Testis (tissue), 3 donors: Measurements from ENCODE around the gene NDUFA12. TPM values are rescaled to one million over a fixed set of nuclear protein-coding genes. Genes with fewer than 3 reads are reported as not detected.

Experiments
- DNase-seq: peaks from one replicate; pipeline ENCODE4 v3.0.0-alpha.2; 2019
- H3K27ac ChIP-seq, 2 donors: fragments of 200-600 bp; sonication (generic); one replicate each; pipeline ENCODE4 v1.5.1; 2019
- H3K27me3 ChIP-seq: fragments of 200-600 bp; sonication (generic); one replicate; pipeline ENCODE4 v1.5.1; 2019
- H3K36me3 ChIP-seq: fragments of 200-600 bp; sonication (generic); one replicate; pipeline ENCODE4 v1.5.1; 2017; ENCODE audit warnings: low read depth; ENCODE audit errors: missing control alignments
- H3K4me1 ChIP-seq: fragments of 200-600 bp; sonication (generic); one replicate; pipeline ENCODE4 v1.5.1; 2019
- H3K4me3 ChIP-seq, 2 donors: fragments of 200-600 bp; sonication (generic); one replicate each; pipeline ENCODE4 v1.5.1; 2017 to 2019
- H3K9me3 ChIP-seq: fragments of 200-600 bp; sonication (generic); one replicate; pipeline ENCODE4 v1.5.1; 2017
- CTCF ChIP-seq, 3 experiments: fragments of 450-650 bp in 2 of 3; fragments of 200-600 bp in 1 of 3; sonication (generic) in 1 of 3; IDR thresholded peaks; one replicate each; pipeline ENCODE4 v1.5.1; 2016 to 2019; ENCODE audit warnings: antibody characterized with exemption in 3 of 3, mild to moderate bottlenecking in 2 of 3, moderate library complexity in 1 of 3
- POLR2A ChIP-seq: fragments of 450-650 bp; IDR thresholded peaks from one replicate; pipeline ENCODE4 v1.6.1; 2017; ENCODE audit warnings: antibody characterized with exemption, mild to moderate bottlenecking, moderate library complexity
- WGBS, 2 donors: methylation state at CpG; one replicate each; pipeline ENCODE4 v1.1.5; 2018; 5-methylcytosine and 5-hydroxymethylcytosine counted together
- intact Hi-C: fragments of 100-400 bp; cut with DNase I; formaldehyde crosslinking; loops from one replicate; pipeline ENCODE4 v1.15.1; 2023; ENCODE audit warnings: low total_unique reads
- polyA plus RNA-seq: library from polyadenylated mRNA; stranded (reverse); fragments of 350-450 nt; fragmentation: Illumina TruSeq; extraction: RNeasy Lipid Tissue Mini Kit (QIAGEN cat#74804); gene quantifications from one replicate; pipeline ENCODE4 v1.2.3, GENCODE V29; 2014; ENCODE audit warnings: low read depth, low replicate concordance; ENCODE audit not compliant: insufficient read depth
- total RNA-seq, 2 donors: library from RNA; depleted of rRNA; stranded (reverse); fragments of >200 nt; gene quantifications; one replicate each; pipeline ENCODE4 v1.2.3, GENCODE V29; 2016

NDUFA12 gene
- total and polyA plus RNA-seq, 3 donors from 2014 or later, result 75.2 to 136 (median 77.5) TPM

DNA sequence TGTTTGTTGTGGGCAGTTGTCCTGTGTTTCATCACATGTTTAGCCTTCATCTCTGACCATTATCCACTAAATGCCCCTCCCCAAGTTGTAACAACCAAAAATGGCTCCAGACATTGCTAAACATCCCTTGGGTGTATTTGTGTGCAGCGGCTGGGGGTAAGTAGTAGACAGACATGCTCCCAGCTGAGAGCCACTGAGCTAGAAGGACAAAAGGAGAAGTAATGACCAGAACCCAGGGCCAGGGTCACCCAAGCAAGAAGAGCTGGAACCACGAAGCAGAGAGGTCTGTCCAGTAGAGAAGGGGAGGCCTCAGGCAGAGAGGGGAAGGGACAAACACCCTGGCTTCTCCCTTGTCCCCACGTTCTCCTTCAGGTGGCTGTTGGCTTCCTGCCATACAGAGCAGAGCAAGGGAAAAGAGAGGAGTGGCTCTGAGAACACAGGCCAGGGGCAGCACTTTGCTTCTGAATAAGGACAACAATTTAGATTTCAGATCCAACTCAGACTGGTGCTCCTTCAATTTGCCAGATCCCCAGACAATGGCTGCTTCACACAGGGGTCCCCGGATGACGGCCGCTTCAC, 55.2 kb downstream of the NDUFA12 start:
- 86 to 92% methylated on average over 6 of the region's 6 CpGs for WGBS, 2 donors
- no peak for DNase-seq
- TF ChIP-seq POLR2A (no peak), CTCF (IDR thresholded peaks at IDR 0.05) (no peak)
- Histone ChIP-seq H3K4me1 (no peaks in the 10 kb centered on the region), H3K36me3 (no peaks in the 10 kb centered on the region), H3K4me3 (no peak overlapping the region), H3K9me3 (no peaks in the 10 kb centered on the region), H3K27ac (no peak overlapping the region), H3K27me3 (no peaks in the 10 kb centered on the region)
- intact Hi-C loops, result no loop called here

- Histone ChIP-seq H3K36me3 (no peaks in the 10 kb centered on the region), H3K27ac (no peak overlapping the region), H3K27me3 (no peaks in the 10 kb centered on the region), H3K4me3 (no peak overlapping the region), H3K9me3 (no peaks in the 10 kb centered on the region), H3K4me1 (no peaks in the 10 kb centered on the region)
- intact Hi-C loops, result no loop called here
- TF ChIP-seq CTCF (IDR thresholded peaks at IDR 0.05) (no peak), POLR2A (no peak)
- 91 to 95% methylated on average over 3 of the region's 3 CpGs for WGBS, 2 donors
- DNase-seq, result no peak
Observed at GRCh38 chr12:94942663-94943062, 60.8 kb downstream of the NDUFA12 start.

- H3K9me3 ChIP-seq, result no peaks in the 10 kb centered on the region
- no peak overlapping the region for H3K4me3 ChIP-seq
- no peak for TF ChIP-seq POLR2A
- no peak for TF ChIP-seq CTCF (IDR thresholded peaks at IDR 0.05)
- H3K27ac ChIP-seq, result no peak overlapping the region
- DNase-seq, result no peak
- H3K4me1 ChIP-seq, result no peaks in the 10 kb centered on the region
- 45 to 49% methylated on average over 7 of the region's 7 CpGs for WGBS, 2 donors
- intact Hi-C loops, result no loop called here
- H3K36me3 ChIP-seq, result no peaks in the 10 kb centered on the region
- H3K27me3 ChIP-seq, result no peaks in the 10 kb centered on the region
Observed at GRCh38 chr12:94941440-94941862, 62.0 kb downstream of the NDUFA12 start.

GRCh38 chr12:94940771-94941170, 62.7 kb downstream of the NDUFA12 start:
- no peaks in the 10 kb centered on the region for H3K36me3 ChIP-seq
- no peak for DNase-seq
- H3K9me3 ChIP-seq, result no peaks in the 10 kb centered on the region
- H3K27ac ChIP-seq, result no peak overlapping the region
- intact Hi-C loops, result no loop called here
- 94 to 95% methylated on average over 9 of the region's 9 CpGs for WGBS, 2 donors
- no peaks in the 10 kb centered on the region for H3K27me3 ChIP-seq
- H3K4me1 ChIP-seq, result no peaks in the 10 kb centered on the region
- no peak for TF ChIP-seq POLR2A
- no peak for TF ChIP-seq CTCF (IDR thresholded peaks at IDR 0.05)
- no peak overlapping the region for H3K4me3 ChIP-seq

DNA sequence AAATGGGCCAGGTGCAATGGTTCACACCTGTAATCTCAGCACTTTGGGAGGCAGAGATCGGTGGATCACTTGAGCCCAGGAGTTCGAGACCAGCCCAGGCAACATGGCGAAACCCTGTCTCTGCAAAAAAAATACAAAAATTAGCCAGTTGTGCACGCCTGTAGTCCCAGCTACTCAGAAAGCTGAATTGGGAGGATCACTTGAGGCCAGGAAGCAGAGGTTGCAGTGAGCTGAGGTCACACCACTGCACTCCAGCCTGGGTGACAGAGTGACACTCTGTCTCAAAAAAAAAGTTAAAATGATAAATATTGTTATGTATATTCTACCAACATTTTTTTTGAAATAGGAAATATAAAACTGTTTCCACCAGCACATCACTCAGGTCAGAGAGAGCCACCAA, 64.9 kb downstream of the NDUFA12 start:
- 88 to 94% methylated on average over 4 of the region's 4 CpGs for WGBS, 2 donors
- H3K27ac ChIP-seq, result no peak overlapping the region
- intact Hi-C loops, result no loop called here
- no peaks in the 10 kb centered on the region for H3K36me3 ChIP-seq
- H3K4me3 ChIP-seq, result no peak overlapping the region
- no peaks in the 10 kb centered on the region for H3K27me3 ChIP-seq
- H3K4me1 ChIP-seq, result no peaks in the 10 kb centered on the region
- no peaks in the 10 kb centered on the region for H3K9me3 ChIP-seq
- DNase-seq, result no peak
- no peak for TF ChIP-seq CTCF (IDR thresholded peaks at IDR 0.05)
- no peak for TF ChIP-seq POLR2A
